Mucosa of descending colon (tissue), 3 donors: ENCODE data around the gene ARF3. TPM values are rescaled to one million over a fixed set of nuclear protein-coding genes. Genes with fewer than 3 reads are reported as not detected.

Experiments used
- ATAC-seq: fragments of 200-7000 bp; cut with Tn5 transposase; one replicate; pipeline ENCODE4 v1.9.1; 2020; ENCODE audit warnings: mild to moderate bottlenecking, moderate library complexity
- DNase-seq, 3 donors: peaks; one replicate each; pipeline ENCODE4 v3.0.0-alpha.2; 2020
- H3K36me3 ChIP-seq: fragments of 200-600 bp; one replicate; pipeline ENCODE4 v1.8.0; 2021; ENCODE audit warnings: low read depth, mild to moderate bottlenecking
- H3K4me1 ChIP-seq: fragments of 200-600 bp; one replicate; pipeline ENCODE4 v1.8.0; 2021; ENCODE audit warnings: low read depth, mild to moderate bottlenecking
- H3K4me3 ChIP-seq: fragments of 200-600 bp; one replicate; pipeline ENCODE4 v1.8.0; 2021; ENCODE audit warnings: mild to moderate bottlenecking
- H3K9me3 ChIP-seq: fragments of 200-600 bp; one replicate; pipeline ENCODE4 v1.8.0; 2021; ENCODE audit warnings: mild to moderate bottlenecking
- intact Hi-C, 2 donors: fragments of 100-400 bp; cut with DNase I in 1 of 2; cut with micrococcal nuclease in 1 of 2; formaldehyde crosslinking; loops; one replicate each; pipeline versions ENCODE4 v1.11.0 to v1.11.1; 2022; cut with DNase I, micrococcal nuclease
- total RNA-seq, 3 donors: library from RNA; stranded (reverse); fragmentation: NEBNext Ultra II Directional in 2 of 3; extraction: Animal tissue kit (Norgen Biotek cat#: 25700) in 2 of 3; gene quantifications; one replicate each; pipeline versions ENCODE4 v1.2.1 to v1.2.4, GENCODE V29; 2021 to 2023
- TF ChIP-seq, protein P1 (sequence below): fragments of 200-600 bp; IDR thresholded peaks from one replicate; pipeline ENCODE4 v1.8.0; 2022; ENCODE audit warnings: antibody characterized with exemption, mild to moderate bottlenecking
- donor health status: DM: no; HTN: no; CAD: no; lungs with moderate emphysema.
- donor health status: DM: no; HTN: no; CAD: no.
- donor health status: DM: no; HTN: yes; CAD: no.

Gene ARF3
- total RNA-seq, 3 donors from 2014 or later: 207 to 280 (median 266) TPM

DNA sequence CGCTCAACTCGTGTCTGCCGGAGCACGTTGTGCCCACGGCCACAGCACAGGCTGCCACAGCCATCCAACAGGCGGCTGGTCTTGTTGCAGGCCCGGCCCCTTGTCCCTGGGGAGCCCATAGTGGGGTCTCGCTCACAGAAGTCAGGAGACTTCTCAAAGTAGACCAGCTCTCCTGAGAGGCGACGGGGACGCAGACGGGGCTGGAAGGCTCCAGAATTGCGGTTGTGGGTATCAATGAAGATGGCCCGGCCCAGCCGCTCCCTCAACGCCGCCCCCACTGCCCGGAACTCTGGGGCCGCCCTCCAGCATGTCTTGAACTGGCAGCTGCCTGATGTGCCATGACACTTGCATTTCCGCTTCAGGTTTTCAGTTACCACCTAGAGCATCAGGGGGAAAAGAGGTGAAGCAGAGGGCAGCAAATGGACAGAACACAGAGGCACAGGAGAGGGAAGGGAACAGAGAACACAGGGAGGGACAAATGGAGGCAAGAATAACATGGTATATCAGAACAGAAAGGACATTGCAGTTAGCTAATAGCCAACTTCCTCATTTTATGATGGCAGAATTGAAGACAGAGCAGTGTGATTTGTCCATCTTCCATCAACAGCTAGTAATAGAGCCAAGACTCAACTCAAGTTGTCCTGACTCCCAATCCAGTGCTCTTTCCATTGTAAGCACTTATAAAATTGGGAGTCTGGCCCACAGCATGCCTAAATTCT is 9.0 kb upstream of the ARF3 start:
- H3K4me3 ChIP-seq: no peak overlapping the region
- no peaks in the 10 kb centered on the region for H3K9me3 ChIP-seq
- DNase-seq: no peak
- TF ChIP-seq, protein P1, sequence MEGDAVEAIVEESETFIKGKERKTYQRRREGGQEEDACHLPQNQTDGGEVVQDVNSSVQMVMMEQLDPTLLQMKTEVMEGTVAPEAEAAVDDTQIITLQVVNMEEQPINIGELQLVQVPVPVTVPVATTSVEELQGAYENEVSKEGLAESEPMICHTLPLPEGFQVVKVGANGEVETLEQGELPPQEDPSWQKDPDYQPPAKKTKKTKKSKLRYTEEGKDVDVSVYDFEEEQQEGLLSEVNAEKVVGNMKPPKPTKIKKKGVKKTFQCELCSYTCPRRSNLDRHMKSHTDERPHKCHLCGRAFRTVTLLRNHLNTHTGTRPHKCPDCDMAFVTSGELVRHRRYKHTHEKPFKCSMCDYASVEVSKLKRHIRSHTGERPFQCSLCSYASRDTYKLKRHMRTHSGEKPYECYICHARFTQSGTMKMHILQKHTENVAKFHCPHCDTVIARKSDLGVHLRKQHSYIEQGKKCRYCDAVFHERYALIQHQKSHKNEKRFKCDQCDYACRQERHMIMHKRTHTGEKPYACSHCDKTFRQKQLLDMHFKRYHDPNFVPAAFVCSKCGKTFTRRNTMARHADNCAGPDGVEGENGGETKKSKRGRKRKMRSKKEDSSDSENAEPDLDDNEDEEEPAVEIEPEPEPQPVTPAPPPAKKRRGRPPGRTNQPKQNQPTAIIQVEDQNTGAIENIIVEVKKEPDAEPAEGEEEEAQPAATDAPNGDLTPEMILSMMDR: no peak
- intact Hi-C loops: no loop called here
- no peak for ATAC-seq
- H3K4me1 ChIP-seq: peaks cover 18% of the 10 kb centered on the region
- H3K36me3 ChIP-seq: no peaks in the 10 kb centered on the region

DNA sequence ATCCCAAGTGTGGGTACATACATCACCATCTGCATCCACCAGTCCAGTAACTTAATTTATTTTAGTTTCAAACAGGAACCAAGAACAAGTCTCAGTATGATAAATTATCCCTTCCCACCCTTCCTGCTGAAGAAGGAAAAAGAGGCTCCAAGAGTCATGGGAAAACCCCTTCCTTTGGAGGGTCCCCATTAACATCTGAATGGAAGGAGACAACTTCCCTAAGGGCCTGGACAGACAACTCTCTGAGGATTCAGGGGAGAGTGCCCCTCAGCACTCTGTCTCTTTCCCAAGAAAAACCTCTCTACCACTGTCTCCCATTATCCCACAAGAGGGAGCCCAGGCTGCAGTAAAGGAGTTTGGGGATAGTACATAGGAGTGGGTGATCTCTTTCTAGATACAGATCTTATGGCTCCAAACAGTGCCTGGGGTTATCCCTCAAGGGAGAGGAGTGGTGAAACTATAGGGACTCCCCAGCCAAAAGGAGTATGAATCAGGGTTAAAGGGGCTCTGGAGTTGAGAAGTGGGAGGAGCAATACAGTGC is 8.1 kb upstream of the ARF3 start:
- no peak for DNase-seq
- intact Hi-C loops: no loop called here
- Histone ChIP-seq H3K9me3 (no peaks in the 10 kb centered on the region), H3K36me3 (no peaks in the 10 kb centered on the region), H3K4me3 (no peak overlapping the region), H3K4me1 (peaks cover 11% of the 10 kb centered on the region)
- TF ChIP-seq, protein P1: no peak
- ATAC-seq: no peak

DNA sequence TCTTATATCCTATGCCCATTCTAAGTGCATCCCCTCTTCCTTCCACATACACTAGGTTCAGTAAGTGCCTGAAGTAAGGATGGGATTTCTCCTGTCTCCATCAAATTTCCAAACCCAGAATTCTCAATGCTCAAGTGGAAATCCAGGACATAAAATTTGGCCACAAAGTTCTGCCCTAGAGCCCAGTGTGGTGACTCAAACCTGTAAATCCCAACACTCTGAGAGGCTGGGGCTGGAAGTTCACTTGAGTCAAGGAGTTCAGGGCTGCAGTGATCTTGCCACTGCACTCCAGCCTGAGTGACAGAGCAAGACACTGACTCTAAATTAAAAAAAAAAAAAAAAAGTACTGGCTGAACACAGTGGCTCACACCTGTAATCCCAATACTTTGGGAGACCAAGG is 4.5 kb upstream of the ARF3 start:
- Histone ChIP-seq H3K9me3 (no peaks in the 10 kb centered on the region), H3K4me3 (no peak overlapping the region), H3K36me3 (no peaks in the 10 kb centered on the region), H3K4me1 (peaks cover 8% of the 10 kb centered on the region)
- ATAC-seq: no peak
- TF ChIP-seq, protein P1: no peak
- intact Hi-C loops: no loop called here
- DNase-seq: no peak

DNA sequence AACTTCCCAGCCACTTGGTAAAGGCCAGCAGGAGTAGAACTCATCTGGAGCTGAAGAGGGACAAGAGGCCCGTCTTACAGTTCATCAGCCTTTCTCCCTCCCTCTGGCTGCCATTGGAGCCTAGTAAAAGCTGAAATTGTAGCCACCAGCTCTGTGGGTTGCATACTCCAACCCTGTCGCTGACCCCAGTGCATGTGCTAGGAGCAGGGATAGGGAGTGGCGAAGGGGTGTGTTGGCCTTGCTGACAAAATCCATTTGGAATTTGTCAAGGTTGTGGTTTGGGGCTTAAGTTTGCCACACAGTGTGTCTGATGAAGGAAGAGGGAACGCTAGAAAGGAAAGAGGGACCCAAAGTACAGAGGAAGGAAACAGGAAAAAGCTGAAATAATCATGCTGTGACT is 4.0 kb upstream of the ARF3 start:
- Histone ChIP-seq H3K4me1 (peaks cover 8% of the 10 kb centered on the region), H3K4me3 (no peak overlapping the region), H3K9me3 (no peaks in the 10 kb centered on the region), H3K36me3 (no peaks in the 10 kb centered on the region)
- TF ChIP-seq, protein P1: no peak
- intact Hi-C loops: no loop called here
- no peak for ATAC-seq
- no peak for DNase-seq

DNA sequence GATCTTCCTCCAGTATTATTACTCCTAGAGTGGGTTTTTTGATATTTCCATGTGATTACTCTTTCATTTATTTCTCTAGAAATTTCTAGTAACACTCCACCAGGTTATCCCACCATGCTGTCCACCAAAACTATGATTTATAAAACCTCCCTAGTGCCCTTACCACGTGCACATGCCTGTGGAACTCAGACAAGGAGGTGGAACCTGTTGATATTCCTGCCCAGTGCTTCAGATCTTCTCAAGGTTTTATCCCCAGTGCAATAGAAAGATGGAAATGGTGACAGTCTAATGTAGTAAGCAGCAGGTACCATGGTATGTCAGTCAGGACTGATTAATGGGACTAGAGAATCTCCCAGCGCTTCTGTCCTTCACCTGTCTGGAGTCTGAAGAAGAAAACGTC is 3.5 kb upstream of the ARF3 start:
- ATAC-seq (no peak), DNase-seq (no peak)
- TF ChIP-seq, protein P1: no peak
- H3K9me3 ChIP-seq: no peaks in the 10 kb centered on the region
- H3K4me1 ChIP-seq: peaks cover 9% of the 10 kb centered on the region
- H3K36me3 ChIP-seq: no peaks in the 10 kb centered on the region
- no peak overlapping the region for H3K4me3 ChIP-seq
- intact Hi-C loops: no loop called here
